ENCODE data around the gene WDR81.

DNA sequence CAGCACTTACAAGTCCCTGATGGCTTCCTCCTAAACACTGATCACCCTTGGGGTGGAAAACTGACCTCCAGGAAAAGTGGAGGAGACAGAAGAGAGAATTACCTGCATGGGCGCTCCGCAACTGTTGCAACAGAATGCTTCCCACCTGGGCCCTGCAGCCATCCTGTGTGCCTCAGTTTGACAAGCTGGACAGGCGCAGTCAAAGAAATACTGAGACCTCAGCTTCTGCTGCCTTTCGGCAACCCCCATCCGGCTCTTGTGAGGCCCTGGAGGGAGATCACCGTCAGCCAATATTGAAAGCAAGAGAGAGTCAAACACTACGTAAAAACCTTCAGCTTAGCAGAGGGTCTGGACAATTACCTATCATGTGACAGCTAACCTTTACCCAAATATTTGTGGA is 62.2 kb downstream of the WDR81 start:
- TF ChIP-seq, protein P1, sequence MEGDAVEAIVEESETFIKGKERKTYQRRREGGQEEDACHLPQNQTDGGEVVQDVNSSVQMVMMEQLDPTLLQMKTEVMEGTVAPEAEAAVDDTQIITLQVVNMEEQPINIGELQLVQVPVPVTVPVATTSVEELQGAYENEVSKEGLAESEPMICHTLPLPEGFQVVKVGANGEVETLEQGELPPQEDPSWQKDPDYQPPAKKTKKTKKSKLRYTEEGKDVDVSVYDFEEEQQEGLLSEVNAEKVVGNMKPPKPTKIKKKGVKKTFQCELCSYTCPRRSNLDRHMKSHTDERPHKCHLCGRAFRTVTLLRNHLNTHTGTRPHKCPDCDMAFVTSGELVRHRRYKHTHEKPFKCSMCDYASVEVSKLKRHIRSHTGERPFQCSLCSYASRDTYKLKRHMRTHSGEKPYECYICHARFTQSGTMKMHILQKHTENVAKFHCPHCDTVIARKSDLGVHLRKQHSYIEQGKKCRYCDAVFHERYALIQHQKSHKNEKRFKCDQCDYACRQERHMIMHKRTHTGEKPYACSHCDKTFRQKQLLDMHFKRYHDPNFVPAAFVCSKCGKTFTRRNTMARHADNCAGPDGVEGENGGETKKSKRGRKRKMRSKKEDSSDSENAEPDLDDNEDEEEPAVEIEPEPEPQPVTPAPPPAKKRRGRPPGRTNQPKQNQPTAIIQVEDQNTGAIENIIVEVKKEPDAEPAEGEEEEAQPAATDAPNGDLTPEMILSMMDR (conservative IDR thresholded peaks at IDR 0.05; ENCODE audit: low read length) = no peak
- TF ChIP-seq EZH2phosphoT487 (IDR thresholded peaks at IDR 0.05; ENCODE audit: borderline replicate concordance, low read depth, low read length) = no peak

All from OCI-LY7 (cell line).